CD8-positive, alpha-beta memory T cell (primary cell): ENCODE results near the gene KAT6B. TPM values are rescaled to one million over a fixed set of nuclear protein-coding genes. Genes with fewer than 3 reads are reported as not detected.
"Not testable (repeated sequence)": the region's sequence is repeated elsewhere in the genome, so short reads cannot be mapped to it uniquely, and the experiment has no call there.

Experiments
- CTCF ChIA-PET: fragments of 350-600 bp; sonication (Branson Sonifier 250); formaldehyde crosslinking; loops from one replicate; lab custom pipeline; 2021; ENCODE audit warnings: antibody characterized with exemption; lab: Charles Lee
- POLR2A ChIA-PET: fragments of 350-600 bp; sonication (Branson Sonifier 250); formaldehyde crosslinking; loops from one replicate; lab custom pipeline; 2021; ENCODE audit warnings: antibody characterized with exemption; lab: Charles Lee
- DNase-seq, 5 donors: peaks; one replicate each; pipeline versions ENCODE4 v3.0.0 to v3.0.0-alpha.2; 2020 to 2022; ENCODE audit warnings: mixed read lengths in 1 of 5
- H3K27ac ChIP-seq: one replicate; pipeline ENCODE4 v1.7.0; 2013; ENCODE audit warnings: low read depth, mild to moderate bottlenecking, low read length, moderate library complexity
- H3K27me3 ChIP-seq: 2 replicates; pipeline ENCODE4 v1.7.0; 2013; ENCODE audit warnings: low read length, mild to moderate bottlenecking; ENCODE audit not compliant: insufficient read depth, poor library complexity, severe bottlenecking
- H3K36me3 ChIP-seq: 2 replicates; pipeline ENCODE4 v1.7.0; 2013; ENCODE audit warnings: mild to moderate bottlenecking, low read length, moderate library complexity; ENCODE audit not compliant: insufficient read depth
- H3K4me1 ChIP-seq: 2 replicates; pipeline ENCODE4 v1.7.0; 2013; ENCODE audit warnings: mild to moderate bottlenecking, low read length, moderate library complexity; ENCODE audit not compliant: insufficient read depth
- H3K4me3 ChIP-seq: 2 replicates; pipeline ENCODE4 v1.7.0; 2013; ENCODE audit warnings: mild to moderate bottlenecking, low read length
- H3K9me3 ChIP-seq: 2 replicates; pipeline ENCODE4 v1.7.0; 2013; ENCODE audit warnings: mild to moderate bottlenecking, low read length
- H3K27ac Mint-ChIP-seq, 8 donors: one replicate each; pipeline ENCODE4 v1.8.0; 2020 to 2021; ENCODE audit warnings: mixed read lengths in 8 of 8, mild to moderate bottlenecking in 6 of 8, inconsistent platforms in 3 of 8, moderate library complexity in 3 of 8
- H3K27me3 Mint-ChIP-seq, 2 donors: one replicate each; pipeline ENCODE4 v1.8.0; 2020 to 2021; ENCODE audit warnings: mixed read lengths in 2 of 2, mild to moderate bottlenecking in 1 of 2, moderate library complexity in 1 of 2
- H3K36me3 Mint-ChIP-seq, 3 donors: one replicate each; pipeline ENCODE4 v1.8.0; 2020 to 2021; ENCODE audit warnings: mixed read lengths in 3 of 3, inconsistent platforms in 1 of 3, mild to moderate bottlenecking in 1 of 3
- H3K4me1 Mint-ChIP-seq, 3 donors: one replicate each; pipeline ENCODE4 v1.8.0; 2020 to 2021; ENCODE audit warnings: mixed read lengths in 3 of 3, inconsistent platforms in 1 of 3, mild to moderate bottlenecking in 1 of 3
- H3K4me3 Mint-ChIP-seq, 7 donors: one replicate each; pipeline ENCODE4 v1.8.0; 2020 to 2021; ENCODE audit warnings: mixed read lengths in 7 of 7, mild to moderate bottlenecking in 6 of 7, moderate library complexity in 4 of 7, inconsistent platforms in 2 of 7
- H3K9me3 Mint-ChIP-seq, 5 donors: one replicate each; pipeline ENCODE4 v1.8.0; 2020 to 2022; ENCODE audit warnings: mixed read lengths in 5 of 5, mild to moderate bottlenecking in 3 of 5, moderate library complexity in 2 of 5, inconsistent platforms in 1 of 5
- polyA plus RNA-seq: library from polyadenylated mRNA; unstranded; fragments of 300-500 nt; fragmentation: Illumina TruSeq; gene quantifications from one replicate; pipeline ENCODE4 v1.2.3, GENCODE V29; 2021
- total RNA-seq, 2 experiments: library from RNA; stranded (reverse); gene quantifications; one replicate each; pipeline ENCODE4 v1.2.3, GENCODE V29; 2021

Gene KAT6B
- total and polyA plus RNA-seq, 3 experiments from 2014 or later: 21.8 to 32.8 (median 23.6) TPM

DNA sequence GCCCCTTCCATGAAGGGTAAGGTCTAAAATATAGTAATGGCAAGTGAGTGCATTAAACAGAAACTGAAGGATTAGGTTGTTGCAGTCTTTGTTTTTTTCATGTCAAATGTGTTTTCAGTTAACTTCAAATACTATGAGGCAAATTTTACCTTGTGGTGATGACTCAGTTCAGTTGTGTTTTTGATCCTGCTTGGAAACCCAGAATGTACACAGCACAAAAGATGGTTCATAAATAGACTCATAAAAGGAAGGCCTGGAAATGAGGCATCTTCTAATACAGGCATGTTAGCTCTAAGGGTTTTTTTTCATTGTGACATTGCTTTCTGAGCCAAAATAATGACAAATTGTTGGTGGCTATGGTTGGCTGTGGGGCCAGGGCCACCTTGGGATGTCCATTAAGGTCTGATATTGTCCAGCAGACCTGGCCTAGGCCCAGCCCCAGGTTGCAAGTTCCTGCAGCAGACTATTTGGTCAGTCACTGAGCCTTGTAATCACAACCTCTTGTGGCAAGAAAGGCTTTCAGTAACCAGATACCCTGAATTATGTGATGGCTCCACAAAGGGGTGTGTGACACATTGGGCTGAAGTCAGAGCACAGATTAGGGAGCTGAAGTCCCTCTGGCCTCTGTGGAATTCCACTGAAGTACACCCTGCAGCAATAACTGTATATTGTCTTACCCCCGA lies 216.0 kb downstream of the KAT6B start:
- Mint-ChIP-seq H3K27me3 (peaks cover 0 to 12% of the 10 kb centered on the region in 2 donors), H3K36me3 (no peaks in the 10 kb centered on the region), H3K9me3 (no peaks in the 10 kb centered on the region), H3K4me1 (peaks cover 5 to 12% (median 12%) of the 10 kb centered on the region in 3 donors), H3K27ac (peak overlapping the region in 1 of 8 donors; percentile 7), H3K4me3 (peak overlapping the region in 2 of 7 donors; percentile 9 to 23)
- H3K4me1 ChIP-seq: peaks cover 7% of the 10 kb centered on the region
- no peak for DNase-seq
- H3K27ac ChIP-seq: no peak overlapping the region
- no peaks in the 10 kb centered on the region for H3K9me3 ChIP-seq
- POLR2A ChIA-PET: no interaction called here
- no peaks in the 10 kb centered on the region for H3K36me3 ChIP-seq
- CTCF ChIA-PET: no interaction called here
- no peak overlapping the region for H3K4me3 ChIP-seq
- H3K27me3 ChIP-seq: no peaks in the 10 kb centered on the region

GRCh38 chr10:75043256-75044131 lies 217.1 kb downstream of the KAT6B start:
- Mint-ChIP-seq H3K4me1 (peaks cover 5 to 12% (median 12%) of the 10 kb centered on the region in 3 donors), H3K9me3 (no peaks in the 10 kb centered on the region), H3K4me3 (peak overlapping the region; percentile 52 to 78 (median 68)), H3K27me3 (peaks cover 0 to 12% of the 10 kb centered on the region in 2 donors), H3K36me3 (no peaks in the 10 kb centered on the region), H3K27ac (peak overlapping the region in 2 of 8 donors; percentile 60 to 66)
- Histone ChIP-seq H3K27me3 (no peaks in the 10 kb centered on the region), H3K36me3 (no peaks in the 10 kb centered on the region), H3K4me1 (peaks cover 7% of the 10 kb centered on the region), H3K27ac (no peak overlapping the region), H3K9me3 (no peaks in the 10 kb centered on the region), H3K4me3 (no peak overlapping the region)
- DNase-seq: peak; percentile 14 to 72 (median 43)
- ChIA-PET CTCF (no interaction called here), POLR2A (no interaction called here)

DNA sequence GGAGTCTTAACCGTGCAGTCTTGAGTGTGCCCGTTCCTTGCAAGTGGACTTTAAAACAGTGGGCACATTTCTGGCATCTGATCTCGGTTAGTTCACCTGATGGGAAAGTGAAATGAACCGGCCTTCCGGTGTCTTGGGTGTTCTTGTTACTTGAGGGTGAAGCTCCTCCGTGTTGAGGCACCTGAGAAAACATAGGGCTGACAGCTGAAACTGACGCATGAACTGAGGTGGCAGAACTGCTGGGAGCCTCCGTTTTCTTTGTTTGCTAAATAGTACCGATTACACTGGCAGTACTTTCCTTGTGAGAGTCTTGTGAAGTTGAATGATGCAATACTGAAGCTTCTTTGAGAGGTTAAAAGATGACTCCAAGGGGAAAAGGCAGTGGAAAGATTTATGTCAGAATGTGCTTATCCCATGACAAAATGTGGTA lies 222.3 kb downstream of the KAT6B start:
- Mint-ChIP-seq H3K4me1 (peaks cover 5 to 11% (median 9%) of the 10 kb centered on the region in 3 donors), H3K27me3 (peaks cover 3 to 12% of the 10 kb centered on the region in 2 donors), H3K36me3 (no peaks in the 10 kb centered on the region), H3K9me3 (no peaks in the 10 kb centered on the region), H3K27ac (no peak overlapping the region), H3K4me3 (no peak overlapping the region)
- ChIA-PET CTCF (no interaction called here), POLR2A (no interaction called here)
- Histone ChIP-seq H3K9me3 (no peaks in the 10 kb centered on the region), H3K4me1 (peaks cover 7% of the 10 kb centered on the region), H3K27me3 (no peaks in the 10 kb centered on the region), H3K36me3 (no peaks in the 10 kb centered on the region), H3K4me3 (no peak overlapping the region), H3K27ac (no peak overlapping the region)
- no peak for DNase-seq

DNA sequence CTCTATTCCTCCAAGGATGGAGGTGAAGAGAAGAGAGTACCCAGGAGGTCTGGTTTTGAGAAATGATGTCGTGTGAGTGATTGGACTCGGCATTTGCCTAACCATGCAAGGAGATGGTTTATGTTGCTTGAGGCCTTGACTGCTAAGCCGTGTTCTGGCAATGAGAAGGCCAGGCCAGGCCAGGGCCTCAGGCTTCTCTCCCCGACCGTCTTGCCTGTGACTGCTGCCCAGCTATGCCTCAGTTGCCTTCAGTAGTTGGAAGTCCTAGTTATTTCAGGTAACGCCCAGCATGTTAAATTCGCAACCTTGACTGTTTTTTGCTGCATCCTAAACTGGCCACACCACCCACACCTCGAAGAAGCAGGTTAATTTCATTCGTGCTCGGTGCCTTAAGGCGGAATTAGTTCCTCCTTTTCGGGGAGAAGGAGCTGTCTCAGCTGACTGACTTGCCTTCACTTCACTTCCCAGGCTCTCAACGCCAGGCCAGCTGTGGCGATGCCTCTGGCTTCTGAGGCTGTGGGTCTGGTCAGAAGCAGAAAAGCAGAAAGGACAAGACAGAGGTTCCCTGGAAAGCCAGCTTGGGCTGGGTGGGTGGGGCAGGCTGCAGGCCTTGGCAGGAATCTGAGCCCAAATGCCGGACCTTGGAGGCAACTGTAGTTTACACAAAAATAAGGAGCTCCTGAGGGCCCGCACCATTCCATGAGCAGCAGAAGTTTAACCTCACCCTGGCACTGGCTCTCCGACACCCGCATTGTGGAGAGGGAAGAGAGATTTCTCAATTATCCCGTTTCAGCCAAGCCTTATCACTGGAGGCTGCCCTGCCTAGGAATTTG lies 223.1 kb downstream of the KAT6B start:
- no peaks in the 10 kb centered on the region for H3K27me3 ChIP-seq
- H3K27ac ChIP-seq: no peak overlapping the region
- CTCF ChIA-PET: no interaction called here
- H3K4me3 ChIP-seq: no peak overlapping the region
- H3K36me3 ChIP-seq: no peaks in the 10 kb centered on the region
- Mint-ChIP-seq H3K4me1 (peaks cover 0 to 2% (median 2%) of the 10 kb centered on the region in 3 donors), H3K27ac (no peak overlapping the region), H3K27me3 (peaks cover 3 to 8% of the 10 kb centered on the region in 2 donors), H3K36me3 (no peaks in the 10 kb centered on the region), H3K4me3 (no peak overlapping the region), H3K9me3 (no peaks in the 10 kb centered on the region)
- no peak for DNase-seq
- POLR2A ChIA-PET: no interaction called here
- no peaks in the 10 kb centered on the region for H3K9me3 ChIP-seq
- H3K4me1 ChIP-seq: no peaks in the 10 kb centered on the region

- CTCF ChIA-PET: no interaction called here
Observed at GRCh38 chr10:75050149-75050919, 223.9 kb downstream of the KAT6B start.

DNA sequence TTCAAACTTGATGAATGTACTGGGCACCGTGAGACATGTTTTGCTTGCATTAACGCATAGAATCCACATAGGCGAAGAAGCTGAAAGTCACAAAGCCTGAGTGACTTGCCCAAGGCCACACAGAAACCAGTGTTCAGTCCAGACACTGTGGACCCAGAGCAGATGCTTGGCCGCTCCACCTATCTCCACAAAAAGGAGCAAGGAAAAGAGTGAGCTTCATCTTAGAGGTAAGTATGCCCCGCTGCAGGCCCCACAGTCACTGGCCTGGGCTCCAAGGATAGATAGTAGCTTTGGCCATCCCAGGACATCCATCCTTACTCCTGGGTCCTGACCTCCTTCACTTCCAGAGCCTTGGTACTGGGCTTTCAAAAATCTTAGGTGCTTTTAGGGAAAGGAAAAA lies 224.9 kb downstream of the KAT6B start:
- Histone ChIP-seq H3K9me3 (no peaks in the 10 kb centered on the region), H3K4me3 (no peak overlapping the region), H3K27me3 (no peaks in the 10 kb centered on the region), H3K36me3 (no peaks in the 10 kb centered on the region), H3K4me1 (no peaks in the 10 kb centered on the region), H3K27ac (no peak overlapping the region)
- POLR2A ChIA-PET: no interaction called here
- no peaks in the 10 kb centered on the region for H3K4me1 Mint-ChIP-seq
- CTCF ChIA-PET: no interaction called here
- no peaks in the 10 kb centered on the region for H3K36me3 Mint-ChIP-seq
- no peak overlapping the region for H3K27ac Mint-ChIP-seq
- no peak overlapping the region for H3K4me3 Mint-ChIP-seq
- peaks cover 3% of the 10 kb centered on the region in 2 donors for H3K27me3 Mint-ChIP-seq
- no peak for DNase-seq
- no peaks in the 10 kb centered on the region for H3K9me3 Mint-ChIP-seq

More at GRCh38 chr10:75050149-75050919, 223.9 kb downstream of the KAT6B start:
- Histone ChIP-seq H3K4me3 (no peak overlapping the region), H3K4me1 (no peaks in the 10 kb centered on the region), H3K27ac (no peak overlapping the region), H3K36me3 (no peaks in the 10 kb centered on the region), H3K27me3 (no peaks in the 10 kb centered on the region), H3K9me3 (no peaks in the 10 kb centered on the region)
- POLR2A ChIA-PET: no interaction called here
- peaks cover 3 to 6% of the 10 kb centered on the region in 2 donors for H3K27me3 Mint-ChIP-seq
- no peak overlapping the region for H3K4me3 Mint-ChIP-seq
- no peaks in the 10 kb centered on the region for H3K36me3 Mint-ChIP-seq
- H3K9me3 Mint-ChIP-seq: no peaks in the 10 kb centered on the region
- no peak for DNase-seq
- H3K4me1 Mint-ChIP-seq: no peaks in the 10 kb centered on the region
- H3K27ac Mint-ChIP-seq: no peak overlapping the region

GRCh38 chr10:75055896-75056406 lies 229.6 kb downstream of the KAT6B start:
- H3K27me3 Mint-ChIP-seq, POLR2A ChIA-PET, H3K27ac Mint-ChIP-seq: not testable (repeated sequence)

More at GRCh38 chr10:75055896-75056406, 229.6 kb downstream of the KAT6B start:
- H3K27ac ChIP-seq, H3K9me3 Mint-ChIP-seq, H3K36me3 ChIP-seq, H3K4me3 Mint-ChIP-seq, DNase-seq, H3K4me1 Mint-ChIP-seq, H3K4me1 ChIP-seq, H3K36me3 Mint-ChIP-seq, H3K4me3 ChIP-seq, CTCF ChIA-PET, H3K27me3 ChIP-seq, H3K9me3 ChIP-seq: not testable (repeated sequence)
